ENCODE data around the gene SSNA1. TPM values are rescaled to one million over a fixed set of nuclear protein-coding genes. Genes with fewer than 3 reads are reported as not detected.

SSNA1 gene
- total and polyA plus RNA-seq, 9 of the 15 experiments (the other 6 are each of a cell fraction or from before 2014, with no cell fraction given): 1.9 to 130 (median 57.1) TPM

DNA sequence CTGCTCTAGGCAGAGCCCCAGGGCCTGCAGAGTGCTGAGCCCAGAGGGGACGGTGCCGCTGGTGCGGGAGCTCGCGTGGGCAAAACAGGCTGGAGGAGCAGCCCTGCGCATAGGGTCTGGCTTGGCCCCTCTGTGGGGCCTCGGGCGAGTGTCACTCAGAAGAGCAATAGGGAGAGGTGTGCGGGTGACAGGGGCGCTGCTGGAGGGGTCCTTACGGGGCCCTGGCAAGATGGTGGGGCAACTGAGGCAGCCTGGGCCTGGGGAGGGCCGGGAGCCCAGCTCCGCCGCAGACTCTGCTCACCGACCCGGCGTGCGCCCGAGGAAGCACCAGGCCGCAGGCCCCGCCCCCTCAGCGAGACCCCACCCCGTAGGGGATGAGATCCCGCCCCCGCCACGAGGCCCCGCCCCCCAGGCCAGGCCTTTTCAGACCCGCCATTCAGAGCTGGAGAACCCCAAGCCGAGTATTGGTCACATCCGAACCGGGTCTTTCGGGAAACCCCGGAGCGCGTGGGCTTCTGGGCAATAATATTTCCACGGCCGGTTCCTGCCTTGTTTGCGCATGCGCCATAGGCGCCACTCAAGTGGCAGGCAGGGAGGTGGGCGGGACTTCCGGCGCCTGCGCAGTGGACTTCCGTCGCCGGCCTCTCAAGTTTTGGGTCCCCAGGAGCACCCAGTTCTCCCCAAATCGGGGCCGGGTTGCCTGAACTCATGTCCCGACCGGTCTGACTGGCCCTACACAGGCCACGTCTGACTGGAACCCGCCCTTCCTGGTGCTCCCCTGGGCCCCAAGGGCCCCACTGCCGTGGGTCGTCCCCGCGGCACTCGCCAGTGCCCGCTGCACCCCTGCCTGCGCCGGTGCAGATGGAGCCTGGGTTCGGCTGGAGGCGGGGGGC is 34.8 kb downstream of the SSNA1 start (continued):
- TF ChIP-seq, protein P1, sequence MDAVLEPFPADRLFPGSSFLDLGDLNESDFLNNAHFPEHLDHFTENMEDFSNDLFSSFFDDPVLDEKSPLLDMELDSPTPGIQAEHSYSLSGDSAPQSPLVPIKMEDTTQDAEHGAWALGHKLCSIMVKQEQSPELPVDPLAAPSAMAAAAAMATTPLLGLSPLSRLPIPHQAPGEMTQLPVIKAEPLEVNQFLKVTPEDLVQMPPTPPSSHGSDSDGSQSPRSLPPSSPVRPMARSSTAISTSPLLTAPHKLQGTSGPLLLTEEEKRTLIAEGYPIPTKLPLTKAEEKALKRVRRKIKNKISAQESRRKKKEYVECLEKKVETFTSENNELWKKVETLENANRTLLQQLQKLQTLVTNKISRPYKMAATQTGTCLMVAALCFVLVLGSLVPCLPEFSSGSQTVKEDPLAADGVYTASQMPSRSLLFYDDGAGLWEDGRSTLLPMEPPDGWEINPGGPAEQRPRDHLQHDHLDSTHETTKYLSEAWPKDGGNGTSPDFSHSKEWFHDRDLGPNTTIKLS (IDR thresholded peaks at IDR 0.05; ENCODE audit: borderline replicate concordance, low read depth): peak; percentile 49; the same call in 1 of the 2 replicates
- TF ChIP-seq TAF7 (tag; IDR thresholded peaks at IDR 0.05): no peak
- no peak for TF ChIP-seq TAF9B (IDR thresholded peaks at IDR 0.05; ENCODE audit: partially characterized antibody)
- TF ChIP-seq, protein P2, sequence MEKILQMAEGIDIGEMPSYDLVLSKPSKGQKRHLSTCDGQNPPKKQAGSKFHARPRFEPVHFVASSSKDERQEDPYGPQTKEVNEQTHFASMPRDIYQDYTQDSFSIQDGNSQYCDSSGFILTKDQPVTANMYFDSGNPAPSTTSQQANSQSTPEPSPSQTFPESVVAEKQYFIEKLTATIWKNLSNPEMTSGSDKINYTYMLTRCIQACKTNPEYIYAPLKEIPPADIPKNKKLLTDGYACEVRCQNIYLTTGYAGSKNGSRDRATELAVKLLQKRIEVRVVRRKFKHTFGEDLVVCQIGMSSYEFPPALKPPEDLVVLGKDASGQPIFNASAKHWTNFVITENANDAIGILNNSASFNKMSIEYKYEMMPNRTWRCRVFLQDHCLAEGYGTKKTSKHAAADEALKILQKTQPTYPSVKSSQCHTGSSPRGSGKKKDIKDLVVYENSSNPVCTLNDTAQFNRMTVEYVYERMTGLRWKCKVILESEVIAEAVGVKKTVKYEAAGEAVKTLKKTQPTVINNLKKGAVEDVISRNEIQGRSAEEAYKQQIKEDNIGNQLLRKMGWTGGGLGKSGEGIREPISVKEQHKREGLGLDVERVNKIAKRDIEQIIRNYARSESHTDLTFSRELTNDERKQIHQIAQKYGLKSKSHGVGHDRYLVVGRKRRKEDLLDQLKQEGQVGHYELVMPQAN (IDR thresholded peaks at IDR 0.05; ENCODE audit: borderline replicate concordance): no peak
- no peak for TF ChIP-seq ZNF175 (CRISPR knock-in tag; IDR thresholded peaks at IDR 0.05; ENCODE audit: low read depth)
- TF ChIP-seq ZFP36 (IDR thresholded peaks at IDR 0.05; ENCODE audit: low read depth, low read length, partially characterized antibody): no peak
- no peak for TF ChIP-seq TARDBP (IDR thresholded peaks at IDR 0.05)
- TF ChIP-seq FUS (optimal IDR thresholded peaks at IDR 0.05; ENCODE audit: low read depth, low read length): no peak
- TF ChIP-seq NELFE (IDR thresholded peaks at IDR 0.05; ENCODE audit: insufficient read depth, insufficient read length): no peak
- no peak for TF ChIP-seq ARNT (IDR thresholded peaks at IDR 0.05)
- TF ChIP-seq TAF15 (IDR thresholded peaks at IDR 0.05; ENCODE audit: low read depth, low read length): no peak
- TF ChIP-seq FIP1L1 (IDR thresholded peaks at IDR 0.05; ENCODE audit: low read depth, low read length, poor library complexity, severe bottlenecking): peak; percentile 54
- no peak for TF ChIP-seq ESRRB (CRISPR knock-in tag; IDR thresholded peaks at IDR 0.05; ENCODE audit: borderline replicate concordance)
- no peak for TF ChIP-seq ZNF696 (CRISPR knock-in tag; conservative IDR thresholded peaks at IDR 0.05)
- peak; percentile 28; the same call in 1 of the 2 replicates for TF ChIP-seq HDAC2 (IDR thresholded peaks at IDR 0.05)
- no peak for TF ChIP-seq CBX1 (IDR thresholded peaks at IDR 0.05; ENCODE audit: low read depth)
- TF ChIP-seq, protein P3, sequence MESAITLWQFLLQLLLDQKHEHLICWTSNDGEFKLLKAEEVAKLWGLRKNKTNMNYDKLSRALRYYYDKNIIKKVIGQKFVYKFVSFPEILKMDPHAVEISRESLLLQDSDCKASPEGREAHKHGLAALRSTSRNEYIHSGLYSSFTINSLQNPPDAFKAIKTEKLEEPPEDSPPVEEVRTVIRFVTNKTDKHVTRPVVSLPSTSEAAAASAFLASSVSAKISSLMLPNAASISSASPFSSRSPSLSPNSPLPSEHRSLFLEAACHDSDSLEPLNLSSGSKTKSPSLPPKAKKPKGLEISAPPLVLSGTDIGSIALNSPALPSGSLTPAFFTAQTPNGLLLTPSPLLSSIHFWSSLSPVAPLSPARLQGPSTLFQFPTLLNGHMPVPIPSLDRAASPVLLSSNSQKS (CRISPR knock-in tag; IDR thresholded peaks at IDR 0.05): no peak
- TF ChIP-seq MEF2A (IDR thresholded peaks at IDR 0.05; ENCODE audit: control insufficient read depth, low read depth, low read length): no peak
- no peak for TF ChIP-seq ZNF79 (CRISPR knock-in tag; IDR thresholded peaks at IDR 0.05; ENCODE audit: low read depth)
- 0 out of 2 replicates have a peak, but pooled peaks have one; percentile 22 for TF ChIP-seq PHB (CRISPR knock-in tag; IDR thresholded peaks at IDR 0.05)
- TF ChIP-seq HNRNPLL (IDR thresholded peaks at IDR 0.05; ENCODE audit: low read depth, low read length, poor library complexity, severe bottlenecking): no peak
- no peak; the same call in 1 of the 2 replicates for TF ChIP-seq CREB1 (IDR thresholded peaks at IDR 0.05)
- peak; percentile 14; the same call in 1 of the 2 replicates for TF ChIP-seq CREB1 (CRISPR knock-in tag; IDR thresholded peaks at IDR 0.05)
- peak; percentile 84; the same call in 1 of the 2 replicates for TF ChIP-seq NCOA1 (IDR thresholded peaks at IDR 0.05; ENCODE audit: low read depth)
- TF ChIP-seq MAFG (tag; conservative IDR thresholded peaks at IDR 0.05): no peak
- TF ChIP-seq RBM22 (IDR thresholded peaks at IDR 0.05; ENCODE audit: low read depth, low read length, poor library complexity, severe bottlenecking): no peak
